ENCODE results near the gene PRKAA2. TPM values are rescaled to one million over a fixed set of nuclear protein-coding genes. Genes with fewer than 3 reads are reported as not detected.
A peak's percentile ranks its signal among the peaks of the same experiment; 100 is the strongest.

PRKAA2 gene
- total and polyA plus RNA-seq, 2 donors (not counting 1 experiment from before 2014, with no cell fraction given) = 3.1 to 7.1 TPM

- Histone ChIP-seq H4K20me1 (ENCODE audit: control insufficient read depth, extremely low read depth, insufficient read depth, low read length) (no peaks in the 10 kb centered on the region), H2AFZ (ENCODE audit: low read length) (no peak overlapping the region), H3K27me3 (ENCODE audit: control insufficient read depth, insufficient read depth, low read length) (no peaks in the 10 kb centered on the region), H3K79me2 (ENCODE audit: control insufficient read depth, insufficient read depth, low read length) (no peaks in the 10 kb centered on the region), H3K4me2 (ENCODE audit: extremely low read depth, insufficient read depth, low read length) (no peak overlapping the region), H3K9ac (ENCODE audit: insufficient read depth, low read length) (no peak overlapping the region), H3K4me1 (ENCODE audit: control insufficient read depth, extremely low read depth, insufficient read depth, low read length) (no peaks in the 10 kb centered on the region), H3K27ac (ENCODE audit: insufficient read depth, low read length) (no peak overlapping the region), H3K9me3 (ENCODE audit: control insufficient read depth, insufficient read depth, low read depth, low read length) (no peaks in the 10 kb centered on the region), H3K4me3 (replicated peaks in 1 of 4; ENCODE audit: control extremely low read depth in 1 of 4, insufficient read depth in 1 of 4, low read depth in 3 of 4, low read length in 4 of 4) (no peak overlapping the region), H3K36me3 (ENCODE audit: control insufficient read depth, insufficient read depth, low read length) (no peaks in the 10 kb centered on the region)
- DNase-seq (ENCODE audit: low read depth in 2 of 2) = no peak
- no peak for TF ChIP-seq CTCF (conservative IDR thresholded peaks at IDR 0.05 in 1 of 2, IDR thresholded peaks at IDR 0.05 in 1 of 2; ENCODE audit: low read depth in 1 of 2, low read length in 2 of 2)
- no peak for TF ChIP-seq EZH2 (IDR thresholded peaks at IDR 0.05; ENCODE audit: low read length, missing control alignments)
Observed at GRCh38 chr1:56754708-56755479, 109.8 kb downstream of the PRKAA2 start.

GRCh38 chr1:56755911-56756310 is 110.8 kb downstream of the PRKAA2 start:
- no peaks in the 10 kb centered on the region for H3K4me1 ChIP-seq (ENCODE audit: control insufficient read depth, extremely low read depth, insufficient read depth, low read length)
- H3K9ac ChIP-seq (ENCODE audit: insufficient read depth, low read length) = no peak overlapping the region
- DNase-seq (ENCODE audit: low read depth in 2 of 2) = peak in 1 of 2 donors; percentile 1
- H3K27ac ChIP-seq (ENCODE audit: insufficient read depth, low read length) = no peak overlapping the region
- H3K79me2 ChIP-seq (ENCODE audit: control insufficient read depth, insufficient read depth, low read length) = no peaks in the 10 kb centered on the region
- H3K9me3 ChIP-seq (ENCODE audit: control insufficient read depth, insufficient read depth, low read depth, low read length) = no peaks in the 10 kb centered on the region
- no peaks in the 10 kb centered on the region for H3K36me3 ChIP-seq (ENCODE audit: control insufficient read depth, insufficient read depth, low read length)
- no peak overlapping the region for H2AFZ ChIP-seq (ENCODE audit: low read length)
- H4K20me1 ChIP-seq (ENCODE audit: control insufficient read depth, extremely low read depth, insufficient read depth, low read length) = no peaks in the 10 kb centered on the region
- no peak overlapping the region for H3K4me3 ChIP-seq (replicated peaks in 1 of 4; ENCODE audit: control extremely low read depth in 1 of 4, insufficient read depth in 1 of 4, low read depth in 3 of 4, low read length in 4 of 4)
- H3K4me2 ChIP-seq (ENCODE audit: extremely low read depth, insufficient read depth, low read length) = no peak overlapping the region
- no peaks in the 10 kb centered on the region for H3K27me3 ChIP-seq (ENCODE audit: control insufficient read depth, insufficient read depth, low read length)
- no peak for TF ChIP-seq CTCF (conservative IDR thresholded peaks at IDR 0.05 in 1 of 2, IDR thresholded peaks at IDR 0.05 in 1 of 2; ENCODE audit: low read depth in 1 of 2, low read length in 2 of 2)
- TF ChIP-seq EZH2 (IDR thresholded peaks at IDR 0.05; ENCODE audit: low read length, missing control alignments) = no peak

- H3K9ac ChIP-seq (ENCODE audit: insufficient read depth, low read length) = no peak overlapping the region
- H3K4me3 ChIP-seq (replicated peaks in 1 of 4; ENCODE audit: control extremely low read depth in 1 of 4, insufficient read depth in 1 of 4, low read depth in 3 of 4, low read length in 4 of 4) = no peak overlapping the region
- TF ChIP-seq EZH2 (IDR thresholded peaks at IDR 0.05; ENCODE audit: low read length, missing control alignments) = no peak
- no peak for TF ChIP-seq CTCF (conservative IDR thresholded peaks at IDR 0.05 in 1 of 2, IDR thresholded peaks at IDR 0.05 in 1 of 2; ENCODE audit: low read depth in 1 of 2, low read length in 2 of 2)
Observed at GRCh38 chr1:56758135-56758534, 113.0 kb downstream of the PRKAA2 start.

More at GRCh38 chr1:56758135-56758534, 113.0 kb downstream of the PRKAA2 start:
- H3K27ac ChIP-seq (ENCODE audit: insufficient read depth, low read length) = no peak overlapping the region
- H3K9me3 ChIP-seq (ENCODE audit: control insufficient read depth, insufficient read depth, low read depth, low read length) = no peaks in the 10 kb centered on the region
- H4K20me1 ChIP-seq (ENCODE audit: control insufficient read depth, extremely low read depth, insufficient read depth, low read length) = no peaks in the 10 kb centered on the region
- H3K4me2 ChIP-seq (ENCODE audit: extremely low read depth, insufficient read depth, low read length) = no peak overlapping the region
- H3K79me2 ChIP-seq (ENCODE audit: control insufficient read depth, insufficient read depth, low read length) = no peaks in the 10 kb centered on the region
- H3K36me3 ChIP-seq (ENCODE audit: control insufficient read depth, insufficient read depth, low read length) = no peaks in the 10 kb centered on the region
- no peak overlapping the region for H2AFZ ChIP-seq (ENCODE audit: low read length)
- H3K27me3 ChIP-seq (ENCODE audit: control insufficient read depth, insufficient read depth, low read length) = no peaks in the 10 kb centered on the region
- no peak for DNase-seq (ENCODE audit: low read depth in 2 of 2)
- H3K4me1 ChIP-seq (ENCODE audit: control insufficient read depth, extremely low read depth, insufficient read depth, low read length) = no peaks in the 10 kb centered on the region
